Caco-2 (cell line): ENCODE data around the gene DMRTA1. TPM values are rescaled to one million over a fixed set of nuclear protein-coding genes. Genes with fewer than 3 reads are reported as not detected.

ENCODE experiments used
- BruUV-seq: library from RNA; stranded (reverse); fragments of 400-500 nt; replicated peaks from 2 replicates; lab custom pipeline; 2021; lab: Mats Ljungman, UMichigan
- CTCF ChIA-PET: fragments of 300-600 bp; sonication (Branson Sonifier 250); formaldehyde crosslinking; loops from one replicate; lab custom pipeline; 2022; ENCODE audit warnings: antibody characterized with exemption; lab: Charles Lee
- POLR2A ChIA-PET: fragments of 300-600 bp; sonication (Branson Sonifier 250); formaldehyde crosslinking; loops from one replicate; lab custom pipeline; 2022; ENCODE audit warnings: antibody characterized with exemption; lab: Charles Lee
- DNase-seq, 2 experiments: peaks; one replicate each; pipeline versions ENCODE4 v3.0.0 to v3.0.0-alpha.2; 2020 to 2022
- H3K27me3 ChIP-seq: replicated peaks from 2 replicates; pipeline ENCODE4 v1.6.0; 2011; ENCODE audit warnings: low read length; ENCODE audit not compliant: control insufficient read depth, insufficient read depth
- H3K36me3 ChIP-seq: 2 replicates; pipeline ENCODE4 v1.5.1; 2011; ENCODE audit warnings: low read length; ENCODE audit not compliant: control insufficient read depth, insufficient read depth
- H3K4me1 ChIP-seq: fragments of 250-450 bp; sonication (Bioruptor Pico); 2 replicates; pipeline ENCODE4 v1.5.1; 2020; ENCODE audit warnings: mild to moderate bottlenecking
- H3K4me3 ChIP-seq: 2 replicates; pipeline ENCODE4 v1.5.1; 2011; ENCODE audit warnings: low read depth, mild to moderate bottlenecking, control low read depth, low read length
- H3K9me3 ChIP-seq: fragments of 250-450 bp; sonication (Bioruptor Pico); 2 replicates; pipeline ENCODE4 v1.5.1; 2020; ENCODE audit warnings: mild to moderate bottlenecking, moderate library complexity
- H3K27ac Mint-ChIP-seq: one replicate; pipeline ENCODE4 v1.8.0; 2022; ENCODE audit warnings: mixed read lengths; ENCODE audit not compliant: unreplicated experiment
- H3K27me3 Mint-ChIP-seq: one replicate; pipeline ENCODE4 v1.8.0; 2022; ENCODE audit warnings: mixed read lengths; ENCODE audit not compliant: insufficient read depth, unreplicated experiment
- H3K36me3 Mint-ChIP-seq: one replicate; pipeline ENCODE4 v1.8.0; 2022; ENCODE audit warnings: mild to moderate bottlenecking, mixed read lengths; ENCODE audit not compliant: insufficient read depth, unreplicated experiment
- H3K4me1 Mint-ChIP-seq: one replicate; pipeline ENCODE4 v1.8.0; 2022; ENCODE audit warnings: low read depth, mixed read lengths; ENCODE audit not compliant: unreplicated experiment
- H3K4me3 Mint-ChIP-seq: one replicate; pipeline ENCODE4 v1.8.0; 2022; ENCODE audit warnings: mild to moderate bottlenecking, moderate library complexity, mixed read lengths; ENCODE audit not compliant: unreplicated experiment
- H3K9me3 Mint-ChIP-seq: one replicate; pipeline ENCODE4 v1.8.0; 2022; ENCODE audit warnings: mixed read lengths; ENCODE audit not compliant: unreplicated experiment
- CTCF ChIP-seq, 2 experiments: fragments of 200-600 bp in 1 of 2; IDR thresholded peaks; 1 replicate in 1 of 2; 2 replicates in 1 of 2; pipeline versions ENCODE4 v1.5.1 to v1.8.0; 2011 to 2022; ENCODE audit warnings: antibody characterized with exemption in 1 of 2, control low read depth in 1 of 2, inconsistent platforms in 1 of 2, low read depth in 1 of 2, low read length in 1 of 2, mild to moderate bottlenecking in 1 of 2, moderate library complexity in 1 of 2; ENCODE audit not compliant: insufficient read depth in 1 of 2, severe bottlenecking in 1 of 2, unreplicated experiment in 1 of 2
- intact Hi-C: fragments of 100-400 bp; cut with micrococcal nuclease; formaldehyde crosslinking; loops from one replicate; pipeline ENCODE4 v1.10.0; 2022; ENCODE audit not compliant: unreplicated experiment
- total RNA-seq: library from RNA; stranded (reverse); gene quantifications from 2 replicates; pipeline ENCODE4 v1.2.3, GENCODE V29; 2022

The DMRTA1 gene
- total RNA-seq, 1 experiment from 2014 or later: 0.07 TPM

DNA sequence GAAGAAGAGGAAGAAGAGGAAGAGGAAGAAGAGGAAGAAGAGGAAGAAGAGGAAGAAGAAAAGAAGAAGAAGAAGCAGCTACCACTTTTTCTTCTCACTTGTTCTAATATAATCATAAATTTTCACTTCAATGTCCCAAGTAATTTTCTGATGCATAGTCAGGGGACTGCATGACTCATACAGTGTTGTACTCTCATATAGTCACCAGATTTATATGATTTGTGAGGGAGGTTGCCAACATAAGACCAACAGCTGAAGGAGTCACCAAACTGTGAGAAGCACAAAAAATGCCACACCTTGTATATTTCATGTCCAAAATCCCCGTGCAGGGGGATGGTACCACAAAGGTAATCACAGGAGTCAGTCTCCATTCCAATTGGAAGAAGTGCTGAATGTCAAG, 32.7 kb upstream of the DMRTA1 start:
- no peak overlapping the region for H3K4me3 Mint-ChIP-seq

DNA sequence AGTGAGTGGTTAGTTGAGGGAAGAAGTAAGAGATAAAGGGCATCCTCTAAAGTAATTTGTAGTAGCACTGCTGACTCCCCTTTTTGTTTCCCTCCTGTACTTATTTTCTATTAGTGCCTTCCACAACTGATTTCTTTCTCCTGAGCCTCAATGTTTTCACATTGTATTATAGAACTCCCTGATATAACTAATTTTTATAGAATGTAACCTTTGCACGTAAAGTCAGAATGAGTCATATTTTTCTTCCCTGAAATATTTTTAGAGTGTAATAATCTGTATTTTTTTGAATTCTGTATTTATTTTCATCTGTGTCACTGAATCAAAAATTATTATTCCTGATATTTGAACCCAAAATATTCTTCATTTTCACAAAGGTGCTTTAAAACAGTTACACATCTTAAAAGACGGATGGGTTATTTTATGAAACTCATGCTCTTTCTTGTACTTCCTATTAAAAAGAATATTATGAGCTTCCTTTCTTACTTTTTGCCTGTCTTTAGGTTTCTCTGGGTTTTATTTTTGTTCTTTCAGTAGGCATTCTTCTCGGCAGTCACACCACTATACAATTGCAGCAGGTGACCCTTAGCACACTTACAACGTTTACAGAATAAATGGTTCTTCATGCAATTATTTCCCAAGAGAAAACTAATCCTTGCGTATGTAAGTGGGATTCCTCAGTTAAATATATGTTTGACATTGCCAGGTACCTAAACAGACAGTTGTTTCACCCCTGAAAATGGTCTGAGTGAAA, 30.5 kb upstream of the DMRTA1 start:
- H3K4me1 ChIP-seq: no peaks in the 10 kb centered on the region
- intact Hi-C loops: no loop called here
- Mint-ChIP-seq H3K4me3 (no peak overlapping the region), H3K4me1 (peaks cover 11% of the 10 kb centered on the region), H3K36me3 (no peaks in the 10 kb centered on the region), H3K27me3 (peaks cover 3% of the 10 kb centered on the region), H3K9me3 (no peaks in the 10 kb centered on the region), H3K27ac (no peak overlapping the region)
- no peak overlapping the region for H3K4me3 ChIP-seq
- no peak for TF ChIP-seq CTCF (IDR thresholded peaks at IDR 0.05; ENCODE audit: insufficient read depth in 1 of 2, low read depth in 1 of 2, low read length in 1 of 2, severe bottlenecking in 1 of 2, unreplicated experiment in 1 of 2)
- no peaks in the 10 kb centered on the region for H3K27me3 ChIP-seq
- POLR2A ChIA-PET: no interaction called here
- no peaks in the 10 kb centered on the region for H3K36me3 ChIP-seq
- no peak for DNase-seq
- no peaks in the 10 kb centered on the region for H3K9me3 ChIP-seq
- CTCF ChIA-PET: no interaction called here
- BruUV-seq: no TSS peak

More for the DNA sequence above, 32.7 kb upstream of the DMRTA1 start:
- peaks cover 3% of the 10 kb centered on the region for H3K27me3 Mint-ChIP-seq
- H3K36me3 Mint-ChIP-seq: no peaks in the 10 kb centered on the region
- no peak overlapping the region for H3K27ac Mint-ChIP-seq
- peaks cover 11% of the 10 kb centered on the region for H3K4me1 Mint-ChIP-seq
- no TSS peak for BruUV-seq
- POLR2A ChIA-PET: no interaction called here
- CTCF ChIA-PET: no interaction called here
- intact Hi-C loops: no loop called here
- Histone ChIP-seq H3K27me3 (no peaks in the 10 kb centered on the region), H3K4me3 (no peak overlapping the region), H3K4me1 (no peaks in the 10 kb centered on the region), H3K9me3 (no peaks in the 10 kb centered on the region), H3K36me3 (no peaks in the 10 kb centered on the region)
- no peak for TF ChIP-seq CTCF (IDR thresholded peaks at IDR 0.05; ENCODE audit: insufficient read depth in 1 of 2, low read depth in 1 of 2, low read length in 1 of 2, severe bottlenecking in 1 of 2, unreplicated experiment in 1 of 2)
- H3K9me3 Mint-ChIP-seq: no peaks in the 10 kb centered on the region
- DNase-seq: no peak

GRCh38 chr9:22416692-22417060, 29.9 kb upstream of the DMRTA1 start:
- no peaks in the 10 kb centered on the region for H3K36me3 ChIP-seq
- no peaks in the 10 kb centered on the region for H3K4me1 ChIP-seq
- H3K9me3 ChIP-seq: no peaks in the 10 kb centered on the region
- Mint-ChIP-seq H3K4me3 (no peak overlapping the region), H3K9me3 (no peaks in the 10 kb centered on the region), H3K27me3 (peaks cover 7% of the 10 kb centered on the region), H3K36me3 (no peaks in the 10 kb centered on the region), H3K27ac (no peak overlapping the region), H3K4me1 (peaks cover 11% of the 10 kb centered on the region)
- ChIA-PET POLR2A (no interaction called here), CTCF (no interaction called here)
- no peak for DNase-seq
- H3K27me3 ChIP-seq: no peaks in the 10 kb centered on the region
- TF ChIP-seq CTCF (IDR thresholded peaks at IDR 0.05; ENCODE audit: insufficient read depth in 1 of 2, low read depth in 1 of 2, low read length in 1 of 2, severe bottlenecking in 1 of 2, unreplicated experiment in 1 of 2): no peak
- intact Hi-C loops: no loop called here
- H3K4me3 ChIP-seq: no peak overlapping the region
- BruUV-seq: no TSS peak
